CD4-positive, alpha-beta memory T cell (primary cell): ENCODE data around the gene DAW1. TPM values are rescaled to one million over a fixed set of nuclear protein-coding genes. Genes with fewer than 3 reads are reported as not detected.

Experiments
- CTCF ChIA-PET: fragments of 350-600 bp; sonication (Branson Sonifier 250); formaldehyde crosslinking; loops from one replicate; lab custom pipeline; 2021; ENCODE audit warnings: inconsistent platforms; ENCODE audit not compliant: partially characterized antibody; lab: Charles Lee
- POLR2A ChIA-PET: fragments of 350-600 bp; sonication (Branson Sonifier 250); formaldehyde crosslinking; loops from one replicate; lab custom pipeline; 2021; ENCODE audit not compliant: partially characterized antibody; lab: Charles Lee
- DNase-seq, 5 donors: peaks; one replicate each; pipeline versions ENCODE4 v3.0.0 to v3.0.0-alpha.2; 2020 to 2022; ENCODE audit warnings: mixed read lengths in 1 of 5
- H3K27ac ChIP-seq: one replicate; pipeline ENCODE4 v1.7.0; 2013; ENCODE audit warnings: low read depth, low read length
- H3K27me3 ChIP-seq: 2 replicates; pipeline ENCODE4 v1.7.0; 2013; ENCODE audit warnings: mild to moderate bottlenecking, low read length, moderate library complexity; ENCODE audit not compliant: insufficient read depth
- H3K36me3 ChIP-seq: 2 replicates; pipeline ENCODE4 v1.7.0; 2013; ENCODE audit warnings: mild to moderate bottlenecking, low read length, moderate library complexity; ENCODE audit not compliant: insufficient read depth
- H3K4me1 ChIP-seq: 2 replicates; pipeline ENCODE4 v1.7.0; 2013; ENCODE audit warnings: mild to moderate bottlenecking, low read length, moderate library complexity; ENCODE audit not compliant: insufficient read depth
- H3K4me3 ChIP-seq, 2 donors: one replicate each; pipeline ENCODE4 v1.7.0; 2013; ENCODE audit warnings: low read length in 2 of 2, mild to moderate bottlenecking in 1 of 2
- H3K9me3 ChIP-seq, 2 donors: one replicate each; pipeline ENCODE4 v1.7.0; 2013; ENCODE audit warnings: low read length in 2 of 2, control low read depth in 1 of 2; ENCODE audit not compliant: control insufficient read depth in 1 of 2
- H3K27ac Mint-ChIP-seq, 7 donors: one replicate each; pipeline ENCODE4 v1.8.0; 2020 to 2021; ENCODE audit warnings: mixed read lengths in 7 of 7, mild to moderate bottlenecking in 6 of 7, inconsistent platforms in 3 of 7, moderate library complexity in 3 of 7
- H3K27me3 Mint-ChIP-seq, 2 donors: one replicate each; pipeline ENCODE4 v1.8.0; 2020 to 2021; ENCODE audit warnings: mixed read lengths in 2 of 2
- H3K36me3 Mint-ChIP-seq, 2 donors: one replicate each; pipeline ENCODE4 v1.8.0; 2020 to 2021; ENCODE audit warnings: mixed read lengths in 2 of 2, inconsistent platforms in 1 of 2, mild to moderate bottlenecking in 1 of 2
- H3K4me1 Mint-ChIP-seq, 4 donors: one replicate each; pipeline ENCODE4 v1.8.0; 2020 to 2021; ENCODE audit warnings: mixed read lengths in 4 of 4, mild to moderate bottlenecking in 1 of 4
- H3K4me3 Mint-ChIP-seq, 8 donors: one replicate each; pipeline ENCODE4 v1.8.0; 2020 to 2021; ENCODE audit warnings: mixed read lengths in 8 of 8, mild to moderate bottlenecking in 7 of 8, moderate library complexity in 6 of 8, inconsistent platforms in 3 of 8
- H3K9me3 Mint-ChIP-seq, 8 donors: one replicate each; pipeline ENCODE4 v1.8.0; 2020 to 2021; ENCODE audit warnings: mixed read lengths in 8 of 8, mild to moderate bottlenecking in 5 of 8, inconsistent platforms in 3 of 8, moderate library complexity in 1 of 8
- intact Hi-C: fragments of 100-400 bp; cut with micrococcal nuclease; formaldehyde crosslinking; loops from one replicate; pipeline ENCODE4 v1.15.1; 2023
- polyA plus RNA-seq, 2 donors: library from polyadenylated mRNA; unstranded; fragments of 300-500 nt; fragmentation: Illumina TruSeq; gene quantifications; one replicate each; pipeline ENCODE4 v1.2.3, GENCODE V29; 2021
- total RNA-seq, 2 experiments: library from RNA; stranded (reverse); gene quantifications; one replicate each; pipeline ENCODE4 v1.2.3, GENCODE V29; 2021

DAW1 gene
- total and polyA plus RNA-seq, 4 experiments from 2014 or later = not detected

DNA sequence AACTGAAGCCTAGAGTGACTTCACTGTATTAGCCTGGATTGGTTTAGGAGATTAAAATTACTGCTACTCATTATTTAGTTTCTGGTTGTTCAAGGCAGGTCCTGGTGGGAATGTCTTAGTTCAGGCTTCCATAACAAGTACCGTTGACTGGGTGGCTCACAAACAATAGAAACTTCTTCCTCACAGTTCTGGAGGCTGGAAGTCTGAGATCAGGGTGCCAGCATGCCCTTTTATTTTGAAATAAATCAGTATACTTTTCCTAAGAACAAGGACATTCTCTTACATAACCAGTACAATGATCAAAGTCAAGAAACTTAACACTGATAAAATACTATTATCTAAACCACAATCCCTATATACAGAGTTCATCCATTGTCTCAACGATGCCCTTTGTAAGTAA lies 4.0 kb upstream of the DAW1 start:
- Mint-ChIP-seq H3K36me3 (no peaks in the 10 kb centered on the region), H3K27me3 (peaks cover 6 to 7% of the 10 kb centered on the region in 2 donors), H3K4me1 (peaks cover 0 to under 1% (median 0%) of the 10 kb centered on the region in 4 donors), H3K4me3 (no peak overlapping the region), H3K27ac (no peak overlapping the region), H3K9me3 (no peaks in the 10 kb centered on the region)
- H3K4me3 ChIP-seq = no peak overlapping the region
- no peak overlapping the region for H3K27ac ChIP-seq
- no peaks in the 10 kb centered on the region for H3K27me3 ChIP-seq
- CTCF ChIA-PET = interaction anchor here (0.6 to 0.8 kb wide), 2 partner anchors 100 to 209 kb away, joined by 3 read pairs; no protein-coding TSS in a partner anchor
- POLR2A ChIA-PET = no interaction called here
- no peaks in the 10 kb centered on the region for H3K36me3 ChIP-seq
- intact Hi-C loops = no loop called here
- no peaks in the 10 kb centered on the region for H3K9me3 ChIP-seq
- peaks cover 6% of the 10 kb centered on the region for H3K4me1 ChIP-seq
- DNase-seq = no peak

DNA sequence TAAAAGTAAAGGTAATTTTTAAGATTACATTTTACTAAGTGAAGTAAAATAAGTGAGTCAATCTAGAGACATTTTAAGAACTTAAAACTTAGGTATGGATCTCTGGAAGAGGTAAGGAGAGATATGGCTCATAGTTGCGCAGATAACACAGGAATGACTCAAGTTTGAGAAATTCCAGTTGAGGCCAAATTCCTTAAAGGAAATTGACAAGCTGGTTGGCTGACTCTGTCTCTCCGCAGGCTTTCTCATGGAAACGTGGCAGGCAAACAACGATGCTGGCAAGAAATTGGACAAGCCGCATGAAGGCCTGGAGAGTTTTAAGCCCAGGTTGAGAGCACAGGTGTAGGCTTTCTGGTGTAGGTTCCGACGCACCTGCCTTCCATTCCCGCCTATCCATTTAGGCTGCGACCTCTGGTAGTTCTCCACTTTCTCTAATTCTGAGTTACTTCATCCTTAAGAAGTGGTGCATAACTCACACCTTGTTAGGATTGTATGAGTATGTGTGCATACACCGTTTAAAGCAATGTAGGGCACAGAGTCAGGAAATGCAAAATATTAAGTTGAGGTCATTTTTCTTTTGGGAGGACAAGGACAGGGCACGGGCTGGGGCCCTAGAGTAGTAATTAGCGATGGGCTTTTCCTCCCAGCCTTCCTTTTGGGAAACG lies 589 bp upstream of the DAW1 start:
- H3K4me3 ChIP-seq = no peak overlapping the region
- H3K27me3 Mint-ChIP-seq = peaks cover 16 to 18% of the 10 kb centered on the region in 2 donors
- H3K4me3 Mint-ChIP-seq = peak overlapping the region in 4 of 8 donors; percentile 24 to 55 (median 34)
- no peaks in the 10 kb centered on the region for H3K27me3 ChIP-seq
- DNase-seq = no peak
- H3K9me3 Mint-ChIP-seq = peaks cover 0 to 4% (median 0%) of the 10 kb centered on the region in 8 donors
- peak overlapping the region in 1 of 7 donors; percentile 38 for H3K27ac Mint-ChIP-seq
- no peak overlapping the region for H3K27ac ChIP-seq
- H3K4me1 ChIP-seq = peaks cover 4% of the 10 kb centered on the region
- H3K9me3 ChIP-seq = no peaks in the 10 kb centered on the region
- H3K4me1 Mint-ChIP-seq = peaks cover 0 to 5% (median 0%) of the 10 kb centered on the region in 4 donors
- ChIA-PET POLR2A (no interaction called here), CTCF (interaction anchor here (0.6 to 3.9 kb wide), 5 partner anchors 9 to 213 kb away, joined by 3 to 23 read pairs (median 3); no protein-coding TSS in a partner anchor)
- intact Hi-C loops = no loop called here
- H3K36me3 ChIP-seq = no peaks in the 10 kb centered on the region
- H3K36me3 Mint-ChIP-seq = no peaks in the 10 kb centered on the region

DNA sequence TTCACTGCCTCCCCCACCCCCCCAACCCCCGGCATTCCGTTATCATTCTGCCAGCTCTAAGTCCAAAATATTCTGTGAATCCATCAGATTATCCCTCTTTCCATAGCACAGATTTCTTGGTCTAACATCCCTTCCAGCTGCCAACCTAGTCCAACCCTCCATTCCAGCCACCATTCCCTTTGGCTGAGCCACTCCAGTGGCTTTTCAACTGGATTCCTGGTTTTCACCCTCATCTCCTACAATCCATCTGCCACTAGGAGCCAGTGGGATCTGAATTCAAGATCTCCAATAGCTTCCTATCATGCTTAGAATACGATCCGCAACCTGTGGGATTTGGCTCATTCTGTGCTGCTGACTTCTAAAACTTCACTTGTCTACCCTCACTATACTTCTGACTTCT lies 1.2 kb downstream of the DAW1 start:
- Histone ChIP-seq H3K27me3 (no peaks in the 10 kb centered on the region), H3K4me3 (no peak overlapping the region), H3K4me1 (peaks cover 4% of the 10 kb centered on the region), H3K36me3 (no peaks in the 10 kb centered on the region), H3K9me3 (no peaks in the 10 kb centered on the region), H3K27ac (no peak overlapping the region)
- no peak overlapping the region for H3K27ac Mint-ChIP-seq
- peak overlapping the region in 4 of 8 donors; percentile 3 to 24 (median 8) for H3K4me3 Mint-ChIP-seq
- no peaks in the 10 kb centered on the region for H3K36me3 Mint-ChIP-seq
- H3K9me3 Mint-ChIP-seq = peaks cover 0 to 4% (median 0%) of the 10 kb centered on the region in 8 donors
- POLR2A ChIA-PET = no interaction called here
- intact Hi-C loops = no loop called here
- CTCF ChIA-PET = interaction anchor here (0.7 to 3.9 kb wide), 3 partner anchors 11 to 203 kb away, joined by 3 to 23 read pairs (median 12); no protein-coding TSS in a partner anchor
- peaks cover 12 to 18% of the 10 kb centered on the region in 2 donors for H3K27me3 Mint-ChIP-seq
- peaks cover 0 to 5% (median 0%) of the 10 kb centered on the region in 4 donors for H3K4me1 Mint-ChIP-seq
- no peak for DNase-seq

DNA sequence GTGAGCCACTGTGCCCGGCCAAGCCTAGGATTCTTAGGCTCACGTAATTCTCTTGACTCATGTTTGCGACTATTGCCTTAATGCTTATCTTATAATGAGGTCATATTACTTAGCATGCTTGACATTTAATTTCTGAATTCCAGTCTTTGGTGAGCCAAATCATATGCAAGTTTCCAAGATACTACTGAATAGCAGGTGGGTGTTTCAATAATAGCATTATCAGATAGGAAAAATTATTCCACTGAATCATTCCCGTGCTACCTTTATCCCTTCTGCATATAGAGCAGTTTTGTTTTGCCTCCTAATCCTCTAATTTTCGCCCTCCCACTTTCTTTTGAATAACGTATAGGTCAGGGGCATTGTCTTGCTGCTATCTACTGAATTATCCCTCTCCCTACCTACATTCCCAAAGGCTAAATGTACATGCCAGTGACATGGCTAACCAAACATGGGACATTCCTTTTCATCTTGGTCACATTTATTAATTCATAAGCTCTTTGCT lies 4.9 kb downstream of the DAW1 start:
- Mint-ChIP-seq H3K9me3 (peaks cover 0 to 4% (median 0%) of the 10 kb centered on the region in 8 donors), H3K4me3 (no peak overlapping the region), H3K4me1 (peaks cover 0 to 5% (median 0%) of the 10 kb centered on the region in 4 donors), H3K27me3 (peaks cover 9 to 15% of the 10 kb centered on the region in 2 donors), H3K36me3 (no peaks in the 10 kb centered on the region), H3K27ac (no peak overlapping the region)
- Histone ChIP-seq H3K9me3 (no peaks in the 10 kb centered on the region), H3K4me1 (peaks cover under 1% of the 10 kb centered on the region), H3K4me3 (no peak overlapping the region), H3K27ac (no peak overlapping the region), H3K36me3 (no peaks in the 10 kb centered on the region), H3K27me3 (no peaks in the 10 kb centered on the region)
- ChIA-PET POLR2A (no interaction called here), CTCF (no interaction called here)
- DNase-seq = no peak
- intact Hi-C loops = no loop called here

DNA sequence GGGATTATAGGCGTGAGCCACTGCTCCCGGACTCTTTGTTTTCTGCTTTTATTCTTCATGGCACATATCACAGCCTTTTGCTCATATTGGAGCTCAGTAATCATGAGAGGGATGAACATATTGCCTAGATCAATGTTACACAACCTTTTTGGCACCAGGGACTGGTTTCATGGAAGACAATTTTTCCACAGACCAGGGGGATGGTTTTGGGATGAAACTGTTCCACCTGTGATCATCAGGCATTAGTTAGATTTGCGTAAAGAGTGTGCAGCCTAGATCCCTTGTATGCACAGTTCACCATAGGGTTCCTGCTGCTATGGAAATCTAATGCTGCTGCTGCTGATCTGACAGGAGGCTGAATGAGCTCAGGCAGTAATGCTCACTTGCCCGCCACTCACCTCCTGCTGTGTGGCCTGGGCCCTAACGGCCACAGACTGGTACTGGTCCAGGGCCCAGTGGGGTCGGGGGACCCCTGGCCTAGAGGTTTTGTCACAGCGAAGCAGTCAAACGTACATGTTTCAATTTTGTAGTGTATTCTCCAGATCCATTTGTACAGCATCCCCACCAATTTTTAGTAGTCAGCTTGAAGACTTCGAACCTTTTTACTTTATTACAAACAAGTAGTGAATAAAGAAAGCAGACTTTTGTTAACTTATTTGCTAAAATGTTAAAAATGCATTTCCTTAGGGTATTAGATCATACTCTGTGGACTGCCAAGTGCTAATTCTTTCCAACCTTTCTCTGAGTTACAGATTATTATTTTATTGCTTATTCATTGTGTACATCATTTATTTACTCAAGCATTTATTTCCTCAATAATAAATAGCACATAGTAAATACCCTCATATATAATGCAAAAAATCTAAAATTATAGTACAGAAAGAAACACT lies 6.2 kb downstream of the DAW1 start:
- Histone ChIP-seq H3K4me1 (no peaks in the 10 kb centered on the region), H3K9me3 (no peaks in the 10 kb centered on the region), H3K4me3 (no peak overlapping the region), H3K27me3 (no peaks in the 10 kb centered on the region), H3K27ac (no peak overlapping the region), H3K36me3 (no peaks in the 10 kb centered on the region)
- peaks cover 0 to 11% (median 0%) of the 10 kb centered on the region in 4 donors for H3K4me1 Mint-ChIP-seq
- no peaks in the 10 kb centered on the region for H3K36me3 Mint-ChIP-seq
- H3K27ac Mint-ChIP-seq = no peak overlapping the region
- DNase-seq = no peak
- ChIA-PET CTCF (interaction anchor here (1.1 to 2.2 kb wide), 2 partner anchors 13 to 111 kb away, joined by 5 to 6 read pairs; no protein-coding TSS in a partner anchor), POLR2A (no interaction called here)
- intact Hi-C loops = no loop called here
- peaks cover 0 to 4% (median 0%) of the 10 kb centered on the region in 8 donors for H3K9me3 Mint-ChIP-seq
- peaks cover 8 to 15% of the 10 kb centered on the region in 2 donors for H3K27me3 Mint-ChIP-seq
- no peak overlapping the region for H3K4me3 Mint-ChIP-seq

DNA sequence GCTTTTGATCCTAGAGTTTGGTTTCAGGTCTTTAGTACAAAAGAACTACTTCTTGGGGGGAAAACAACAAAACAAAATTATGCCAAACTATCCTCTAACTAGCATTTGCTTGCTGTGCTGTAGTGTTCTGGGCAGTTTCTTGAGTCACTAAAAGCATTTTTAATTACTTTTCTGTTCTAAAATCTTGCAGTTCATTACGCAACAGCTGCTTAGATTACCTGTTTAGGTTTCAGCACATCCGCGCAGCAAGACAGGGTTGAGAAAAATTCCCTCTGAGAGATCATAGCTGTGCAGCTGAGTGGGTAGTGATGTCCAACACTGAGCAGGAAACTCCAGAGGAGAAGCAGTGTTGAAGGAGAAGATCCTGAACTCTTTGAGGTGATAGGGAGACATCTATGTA lies 9.0 kb downstream of the DAW1 start:
- Mint-ChIP-seq H3K27ac (no peak overlapping the region), H3K27me3 (peaks cover 0 to 5% of the 10 kb centered on the region in 2 donors), H3K4me3 (no peak overlapping the region), H3K9me3 (no peaks in the 10 kb centered on the region), H3K36me3 (no peaks in the 10 kb centered on the region), H3K4me1 (peaks cover 0 to 10% (median 1%) of the 10 kb centered on the region in 4 donors)
- Histone ChIP-seq H3K27me3 (no peaks in the 10 kb centered on the region), H3K27ac (no peak overlapping the region), H3K4me3 (no peak overlapping the region), H3K9me3 (no peaks in the 10 kb centered on the region), H3K4me1 (no peaks in the 10 kb centered on the region), H3K36me3 (no peaks in the 10 kb centered on the region)
- no peak for DNase-seq
- intact Hi-C loops = loop anchor here (10.0 kb wide), 1 partner anchor 396 kb away; no protein-coding TSS in a partner anchor
- ChIA-PET CTCF (interaction anchor here (0.6 to 1.4 kb wide), 2 partner anchors 18 to 24 kb away, joined by 3 to 5 read pairs; no protein-coding TSS in a partner anchor), POLR2A (no interaction called here)
